GM18870 (cell line): ENCODE results near the gene LPAR3.
"Not testable (repeated sequence)": the region's sequence is repeated elsewhere in the genome, so short reads cannot be mapped to it uniquely, and the experiment has no call there.

Source experiments
- ATAC-seq: cut with Tn5 transposase; IDR thresholded peaks from one replicate; pipeline ENCODE4 v1.9.1; 2021; ENCODE audit warnings: moderate library complexity; ENCODE audit not compliant: unreplicated experiment

LPAR3 gene, protein sequence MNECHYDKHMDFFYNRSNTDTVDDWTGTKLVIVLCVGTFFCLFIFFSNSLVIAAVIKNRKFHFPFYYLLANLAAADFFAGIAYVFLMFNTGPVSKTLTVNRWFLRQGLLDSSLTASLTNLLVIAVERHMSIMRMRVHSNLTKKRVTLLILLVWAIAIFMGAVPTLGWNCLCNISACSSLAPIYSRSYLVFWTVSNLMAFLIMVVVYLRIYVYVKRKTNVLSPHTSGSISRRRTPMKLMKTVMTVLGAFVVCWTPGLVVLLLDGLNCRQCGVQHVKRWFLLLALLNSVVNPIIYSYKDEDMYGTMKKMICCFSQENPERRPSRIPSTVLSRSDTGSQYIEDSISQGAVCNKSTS

DNA sequence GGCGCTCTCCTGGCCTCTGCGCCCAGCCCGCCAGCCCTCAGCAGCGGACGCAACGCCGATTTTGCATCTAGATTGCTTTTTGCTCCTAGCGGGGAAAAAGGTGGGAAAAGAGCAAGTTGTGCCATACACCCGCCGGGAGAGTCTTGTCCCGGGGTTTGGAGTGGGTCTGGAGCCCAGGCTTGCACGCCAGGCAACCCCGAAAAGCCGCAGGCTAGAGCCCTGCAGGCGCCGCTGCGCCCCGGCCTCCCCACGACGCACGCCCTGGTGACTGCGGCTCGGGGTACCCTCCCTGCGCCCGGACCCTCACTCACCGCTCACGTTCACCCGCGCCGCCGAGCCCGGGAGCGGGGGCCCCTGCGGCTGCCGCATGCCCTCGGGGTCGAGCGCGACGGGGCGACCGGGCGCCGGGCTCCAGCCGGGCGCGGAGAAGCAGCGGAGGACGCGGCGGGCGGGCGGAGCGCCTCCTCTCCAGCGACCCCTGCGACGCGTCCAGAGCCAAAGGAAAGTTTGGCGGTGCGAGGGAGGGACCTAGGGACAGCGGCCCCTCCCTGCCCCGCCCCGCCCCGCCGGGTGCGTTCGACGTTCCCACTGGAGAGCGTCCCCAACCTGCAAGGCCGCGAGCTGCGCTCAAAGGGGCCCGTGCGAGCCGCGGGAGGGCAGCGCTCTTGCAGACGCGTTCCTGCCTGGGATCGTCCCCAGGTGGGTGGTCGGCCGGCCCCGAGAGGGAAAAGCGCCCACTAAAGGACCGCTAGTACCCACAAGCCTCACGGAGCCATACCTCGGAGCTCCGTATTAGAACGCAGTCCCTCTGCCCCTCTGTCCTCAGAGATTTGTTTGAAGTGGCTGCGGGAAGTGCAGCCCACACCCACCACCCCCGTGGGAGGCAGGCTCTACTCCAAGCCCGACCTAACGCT, at the start of gene LPAR3:
TSS of gene LPAR3 (minus strand) at position 502 of the 914 bp plus-strand sequence. CDS start 27,086 bp downstream, outside the sequence.
- ATAC-seq: no peak

DNA sequence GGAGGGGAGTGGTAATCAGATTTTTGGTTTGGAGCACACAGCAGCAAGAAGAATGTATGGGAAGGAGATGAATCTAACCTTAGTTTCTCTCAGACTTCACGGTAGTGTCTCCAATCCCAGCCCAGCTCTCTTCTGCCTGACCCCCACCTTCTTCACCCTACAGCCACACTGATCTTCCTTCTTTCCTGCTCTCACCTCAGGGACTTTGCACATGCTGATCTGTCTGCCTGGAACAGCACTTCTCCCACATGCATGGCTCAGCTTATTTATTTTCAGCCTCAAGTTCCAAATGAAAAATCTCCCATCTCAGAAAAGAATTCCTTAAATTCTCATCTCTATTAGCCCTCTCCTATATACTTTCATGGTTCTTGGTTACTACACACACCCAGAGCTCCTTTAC, 48.8 kb upstream of the LPAR3 start:
- ATAC-seq: no peak

DNA sequence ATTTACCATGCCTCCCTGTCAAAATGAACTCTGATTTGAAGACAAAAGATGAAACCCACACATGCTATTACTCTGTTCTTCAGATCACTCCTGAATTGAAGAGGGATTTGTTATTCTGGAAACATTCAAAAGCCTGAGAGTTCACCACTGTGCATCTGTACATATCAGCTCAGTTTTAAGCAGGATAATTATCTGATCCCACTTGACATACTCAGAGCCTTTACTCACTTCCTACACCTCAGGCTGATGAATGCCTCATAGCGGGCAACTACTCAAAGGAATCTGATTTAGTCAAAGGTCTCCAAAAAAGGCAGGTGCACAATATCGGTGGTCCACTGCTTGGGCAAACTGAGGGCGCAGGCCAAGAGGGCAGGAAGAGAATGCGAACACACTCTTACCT, 47.5 kb upstream of the LPAR3 start:
- ATAC-seq: no peak

DNA sequence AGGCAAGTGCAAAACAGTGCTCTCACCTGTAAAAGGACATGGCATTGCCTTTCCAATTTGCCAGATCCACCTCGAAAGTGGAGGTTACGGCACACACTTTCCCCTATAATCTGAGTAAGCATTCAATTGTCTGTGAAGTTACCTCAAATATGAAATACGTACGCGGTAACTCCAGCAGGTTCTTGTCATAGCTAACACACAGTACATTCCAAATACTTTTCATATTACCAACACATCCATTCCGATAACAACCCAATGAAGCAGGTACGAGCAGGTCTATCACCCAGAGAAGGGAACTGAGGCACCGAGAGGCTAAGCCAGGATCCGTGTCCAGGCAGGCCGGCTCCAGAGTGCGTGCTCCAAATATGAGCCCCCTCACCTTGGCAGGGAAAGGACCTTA, 46.8 kb upstream of the LPAR3 start:
- no peak for ATAC-seq

DNA sequence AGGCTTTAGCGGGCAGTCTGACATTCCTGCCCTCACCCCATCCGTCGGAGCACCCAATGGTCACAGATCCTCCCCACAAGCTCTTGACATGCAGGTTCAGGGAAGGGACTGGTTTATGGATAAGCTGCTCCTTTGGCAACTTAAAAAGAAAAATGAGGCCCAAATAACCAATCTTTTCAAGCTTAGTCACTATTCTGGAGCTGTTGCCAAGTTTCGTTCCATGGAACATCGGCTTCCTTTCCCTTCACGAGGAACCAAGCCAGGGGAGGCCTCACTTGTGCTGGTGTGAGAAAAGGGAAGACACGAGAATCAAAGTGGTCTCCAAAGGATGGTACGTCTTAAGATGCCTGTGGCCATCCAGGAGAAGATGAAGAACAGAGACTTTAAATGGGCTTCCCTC, 46.1 kb upstream of the LPAR3 start:
- no peak for ATAC-seq

DNA sequence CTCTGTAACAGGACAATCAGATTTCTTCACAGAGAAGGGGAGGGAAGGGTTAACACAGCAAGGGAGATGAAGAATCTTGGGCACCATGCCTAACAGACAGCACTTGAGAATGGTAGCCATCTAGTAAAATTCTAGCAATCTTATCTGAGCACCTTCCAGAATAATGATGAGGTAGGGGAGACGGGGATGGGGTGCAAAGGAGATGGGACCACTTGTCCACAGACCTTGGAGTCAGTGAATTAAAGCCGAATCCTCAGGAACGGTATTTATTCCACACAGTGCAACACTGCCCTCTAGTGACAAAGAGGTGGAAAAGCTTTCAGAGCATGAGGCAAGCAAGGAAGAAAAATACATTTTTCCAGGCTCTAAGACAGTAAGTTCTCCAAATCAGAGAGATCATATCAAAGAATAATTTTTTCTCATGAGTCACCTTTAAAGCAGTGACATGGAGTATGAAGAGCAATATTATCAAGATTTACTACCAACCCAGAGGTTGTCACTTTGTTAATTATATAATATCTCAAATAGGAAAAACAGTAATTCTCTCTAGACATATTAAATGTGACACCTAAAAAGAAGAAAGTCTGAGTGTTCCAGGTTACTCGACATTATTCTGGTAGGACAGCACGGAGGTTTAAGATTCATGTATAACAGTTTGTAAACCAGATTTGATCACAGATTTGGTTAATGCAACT, 43.3 kb upstream of the LPAR3 start:
- ATAC-seq: no peak

DNA sequence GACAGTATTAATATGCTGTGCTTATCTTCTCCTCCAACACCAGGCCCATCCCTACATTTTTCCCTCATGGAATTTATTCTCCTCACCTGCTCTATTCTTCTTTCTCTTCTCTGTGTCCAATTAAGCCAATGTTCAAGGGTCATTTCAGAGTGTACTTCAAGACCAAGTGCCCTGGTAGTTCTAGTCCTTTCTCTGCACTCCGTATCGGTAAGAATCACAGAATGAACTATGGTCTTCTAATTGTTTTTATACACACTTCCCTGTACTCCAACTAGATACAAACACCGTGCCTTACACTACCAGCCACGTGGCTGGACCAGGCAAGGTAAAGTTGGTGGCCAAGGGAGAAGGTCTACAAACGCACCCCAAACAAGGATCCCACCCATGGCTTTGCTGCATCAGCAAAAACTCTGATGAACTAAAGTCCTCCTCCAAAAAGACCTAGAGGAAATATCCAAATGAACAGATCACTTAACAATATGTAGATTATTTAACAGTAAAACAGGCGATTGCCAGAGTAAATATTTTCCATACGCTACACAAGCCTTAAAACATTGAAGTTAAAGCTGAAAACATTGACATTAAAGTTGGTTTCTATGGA, 40.1 kb upstream of the LPAR3 start:
- no peak for ATAC-seq

DNA sequence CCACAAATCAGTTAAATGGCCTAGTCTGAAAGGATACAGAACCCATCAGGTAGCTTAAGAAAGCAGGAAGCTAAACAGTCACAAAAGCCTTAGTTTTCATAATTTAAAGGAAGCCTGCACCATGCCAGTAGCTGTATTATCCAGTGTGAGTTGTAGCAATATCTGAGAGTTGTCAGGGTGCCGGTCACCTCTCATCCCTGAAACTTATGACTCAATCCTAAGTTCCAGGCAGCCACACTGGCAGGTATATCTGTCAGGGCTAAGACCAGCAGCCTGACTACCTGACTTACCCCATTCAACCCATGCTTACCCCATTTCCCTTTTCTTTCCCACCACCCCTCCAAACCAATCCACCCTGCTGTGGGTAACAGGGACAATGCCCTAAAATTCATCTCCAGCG, 37.8 kb upstream of the LPAR3 start:
- no peak for ATAC-seq

DNA sequence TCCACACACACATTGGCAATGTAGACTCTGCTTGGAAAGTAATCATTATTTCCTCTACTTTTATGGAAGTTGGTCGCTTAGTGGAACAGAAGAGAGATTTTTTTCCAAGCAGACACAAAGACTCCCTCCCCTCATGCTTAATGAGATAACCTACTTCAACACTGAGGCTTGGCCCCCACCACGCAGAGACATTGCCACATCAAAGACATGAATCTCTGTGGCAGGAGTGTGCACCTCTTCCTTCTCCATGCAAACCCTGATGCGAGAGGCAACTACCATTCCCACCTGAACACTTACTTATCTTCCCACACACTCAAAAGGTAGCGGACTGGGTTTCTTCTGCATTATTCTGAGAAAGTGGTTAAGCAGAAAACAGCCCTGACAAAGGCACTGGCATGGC, 37.3 kb upstream of the LPAR3 start:
- no peak for ATAC-seq

DNA sequence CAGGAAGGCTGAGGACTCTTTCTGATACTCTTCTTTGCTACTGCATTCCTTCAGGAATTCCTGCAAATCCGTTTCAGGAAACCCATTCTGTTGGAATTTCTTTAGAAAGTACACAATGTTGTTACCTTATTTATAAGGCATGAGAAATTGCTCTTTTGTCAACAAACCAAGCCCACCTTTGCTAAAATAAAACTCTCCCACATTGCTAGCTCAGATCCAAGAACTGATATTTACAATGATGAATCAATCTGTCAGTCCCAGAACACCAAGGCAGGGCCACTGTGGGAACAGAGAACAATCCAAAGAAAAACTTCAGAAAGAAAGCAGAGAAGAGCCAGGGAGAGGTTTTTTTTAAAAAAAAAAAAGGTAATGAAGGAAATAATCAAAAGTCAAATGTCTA, 36.6 kb upstream of the LPAR3 start:
- no peak for ATAC-seq

DNA sequence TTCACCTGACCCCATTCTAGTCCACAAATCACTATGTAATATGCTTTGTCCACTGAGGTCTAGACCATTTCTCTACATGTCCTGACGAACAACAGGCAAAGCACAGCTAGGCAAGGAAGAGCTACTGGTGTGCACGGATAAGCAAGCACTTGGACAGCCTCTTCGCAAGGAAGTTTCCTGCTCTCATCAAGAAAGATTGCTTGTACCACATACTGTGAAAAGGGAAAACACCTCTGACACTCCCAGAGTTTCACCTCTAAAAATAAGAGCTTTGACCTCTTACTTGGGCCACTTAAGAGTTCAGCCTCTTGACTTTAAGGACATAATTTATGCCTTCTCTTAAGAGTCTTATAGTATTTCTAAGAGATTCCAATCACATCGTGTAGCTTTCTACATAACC, 36.0 kb upstream of the LPAR3 start:
- no peak for ATAC-seq

DNA sequence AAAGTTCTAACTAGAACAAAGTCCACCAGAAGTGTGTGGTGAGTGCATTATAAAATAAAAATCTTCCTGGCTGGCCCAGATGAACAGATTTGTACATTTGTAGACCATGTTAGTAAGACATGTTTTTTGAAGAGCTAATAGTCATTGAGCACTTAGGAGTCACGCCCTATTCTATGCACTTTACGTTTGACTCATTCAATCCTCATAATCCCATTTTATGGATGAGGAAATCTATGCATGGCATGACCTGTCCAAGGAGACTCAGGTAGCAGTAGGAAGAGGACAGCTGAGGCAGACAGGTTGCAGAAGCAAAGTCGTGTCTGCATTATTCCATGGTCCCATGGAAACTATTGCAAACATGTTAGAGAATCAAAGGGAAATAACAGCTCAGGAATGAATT, 30.3 kb upstream of the LPAR3 start:
- ATAC-seq: no peak

DNA sequence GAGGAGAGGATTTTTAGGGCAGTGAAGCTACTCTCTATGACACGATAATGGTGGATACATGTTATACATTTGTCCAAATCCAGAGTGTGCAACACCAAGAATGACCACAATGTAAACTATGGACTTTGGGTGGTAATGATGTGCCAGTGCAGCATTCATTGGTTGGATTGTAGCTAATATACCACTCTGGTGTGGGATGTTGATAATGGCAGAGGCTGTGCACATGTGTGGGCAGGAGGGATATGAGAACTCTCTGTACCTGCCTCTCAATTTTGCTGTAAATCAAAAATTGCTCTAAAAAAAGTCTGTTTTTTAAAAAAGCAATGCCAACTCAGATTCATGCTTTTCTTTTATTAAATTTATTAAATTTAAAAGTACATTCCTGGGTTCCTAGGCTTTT, 27.2 kb upstream of the LPAR3 start:
- ATAC-seq: no peak

DNA sequence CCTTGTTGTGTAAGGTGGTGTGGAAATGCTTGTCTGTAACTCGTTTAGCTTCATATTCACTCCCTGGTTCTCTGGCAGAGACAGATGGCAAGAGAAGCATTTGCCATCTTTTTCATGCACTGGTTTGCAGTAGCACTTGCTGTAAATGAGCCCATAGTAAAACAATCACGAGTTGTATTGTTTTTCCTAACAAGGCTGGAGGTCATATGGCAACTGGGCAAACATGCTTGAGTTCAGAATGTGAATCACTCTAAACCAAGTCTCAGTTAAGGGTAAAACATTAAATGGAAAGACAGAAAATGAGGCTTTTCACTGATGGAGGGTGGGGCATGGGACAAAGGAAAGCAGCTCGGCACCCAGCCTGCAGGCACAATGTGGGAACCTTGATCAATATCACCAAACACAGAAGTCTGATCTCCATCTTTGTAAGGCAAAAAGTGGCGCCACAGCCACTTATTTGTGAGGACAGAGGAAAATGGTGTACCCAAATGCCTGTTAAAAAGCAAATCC, 26.5 kb upstream of the LPAR3 start:
- ATAC-seq: no peak

DNA sequence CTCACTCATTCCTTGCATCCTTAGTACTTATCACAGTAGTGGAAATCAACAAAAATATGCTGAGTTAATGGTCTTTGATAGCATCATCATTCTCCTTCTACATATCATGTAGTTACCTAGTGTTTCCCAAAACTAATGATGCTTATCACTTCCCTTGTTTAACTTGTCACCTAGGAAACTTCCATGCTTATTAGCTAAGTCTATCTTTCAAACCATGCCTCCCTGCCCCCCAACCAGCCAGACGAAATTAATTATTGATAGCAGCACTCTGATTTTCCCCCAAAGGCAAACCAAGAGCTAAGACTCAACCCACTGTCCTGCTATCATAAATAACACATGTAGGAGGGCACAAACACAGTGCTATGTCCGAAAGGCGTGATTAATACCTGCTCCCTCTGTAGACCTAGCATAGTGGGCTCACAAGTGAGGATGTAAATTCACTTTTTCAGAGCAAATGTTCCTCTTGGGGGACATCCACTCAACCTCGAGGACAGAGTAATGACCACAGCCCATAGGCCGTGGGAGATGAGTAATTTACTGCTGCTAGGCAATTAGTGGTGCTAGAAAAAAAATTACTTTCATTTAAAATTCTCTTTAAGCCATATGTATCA, 25.8 kb upstream of the LPAR3 start:
- ATAC-seq: no peak

DNA sequence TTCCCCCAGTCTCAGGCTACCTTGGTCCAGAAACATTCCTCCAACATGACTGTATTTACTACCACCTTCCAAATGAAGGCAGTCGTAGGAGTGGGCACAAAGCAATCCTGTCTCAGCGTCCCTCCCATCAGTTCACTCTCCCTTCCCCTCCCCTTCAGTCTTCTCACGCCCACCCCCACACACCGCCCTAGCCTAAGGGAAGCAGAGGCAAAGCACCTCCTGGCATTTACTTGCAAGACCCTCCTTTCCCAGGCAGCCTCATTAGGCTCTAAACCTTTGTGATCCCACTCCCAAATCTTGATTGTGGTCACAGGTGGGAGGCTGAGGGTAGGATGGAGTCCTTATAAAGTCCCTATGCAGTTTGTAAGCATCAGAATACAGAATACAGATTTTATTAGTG, 23.9 kb upstream of the LPAR3 start:
- no peak for ATAC-seq

DNA sequence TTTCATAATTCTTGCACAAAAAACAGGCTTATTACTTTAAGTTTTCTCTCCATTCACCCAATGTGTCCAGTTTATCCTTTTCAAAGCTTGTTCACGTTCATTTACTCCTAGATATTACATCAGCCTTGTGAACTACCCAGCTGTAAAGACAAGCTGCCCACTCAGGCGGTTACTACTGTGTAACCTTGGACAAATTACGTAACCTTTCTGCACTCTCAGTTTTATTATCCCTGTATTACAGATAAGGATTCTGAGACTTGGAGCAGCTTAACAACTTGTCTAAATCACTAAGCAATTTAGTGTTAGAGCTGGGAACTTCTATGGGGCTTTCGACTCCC, 20.5 kb upstream of the LPAR3 start:
- no peak for ATAC-seq

DNA sequence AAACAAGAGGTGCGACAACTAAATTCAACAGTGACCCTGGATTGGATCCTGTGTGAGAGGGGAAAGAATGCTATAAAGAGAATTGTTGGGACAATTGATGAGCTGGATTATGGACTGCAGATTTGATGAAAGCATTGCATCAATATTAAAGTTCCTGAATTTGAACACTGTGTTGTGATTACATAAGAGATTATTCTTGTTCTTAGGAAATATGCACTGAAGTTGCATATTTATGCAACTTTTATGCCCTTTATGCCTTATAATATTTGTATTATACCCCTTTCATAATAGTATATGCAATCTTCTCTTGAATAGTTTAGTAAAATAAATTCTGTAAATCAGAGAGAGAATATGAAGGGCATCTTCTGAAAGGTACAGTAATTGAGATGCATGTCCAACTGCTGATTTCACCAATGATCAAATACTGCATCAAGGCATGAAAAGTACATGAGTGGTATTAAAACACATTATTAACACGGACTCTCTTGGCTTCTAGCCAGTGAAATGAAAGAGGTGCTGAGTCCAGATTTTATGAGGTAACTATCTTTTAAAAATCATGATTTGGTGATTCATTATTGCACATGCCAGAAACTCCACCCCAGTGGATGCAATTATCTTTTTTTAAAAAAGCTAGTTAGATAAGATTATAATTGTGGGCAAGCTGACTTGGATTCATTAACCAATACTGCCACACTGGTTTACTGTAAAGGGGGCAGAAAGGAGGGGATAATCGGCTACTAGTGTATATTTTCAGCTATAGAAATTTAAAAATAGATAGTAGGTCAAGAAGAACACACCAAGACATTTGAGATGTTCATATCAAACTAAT, 19.9 kb upstream of the LPAR3 start:
- no peak for ATAC-seq

DNA sequence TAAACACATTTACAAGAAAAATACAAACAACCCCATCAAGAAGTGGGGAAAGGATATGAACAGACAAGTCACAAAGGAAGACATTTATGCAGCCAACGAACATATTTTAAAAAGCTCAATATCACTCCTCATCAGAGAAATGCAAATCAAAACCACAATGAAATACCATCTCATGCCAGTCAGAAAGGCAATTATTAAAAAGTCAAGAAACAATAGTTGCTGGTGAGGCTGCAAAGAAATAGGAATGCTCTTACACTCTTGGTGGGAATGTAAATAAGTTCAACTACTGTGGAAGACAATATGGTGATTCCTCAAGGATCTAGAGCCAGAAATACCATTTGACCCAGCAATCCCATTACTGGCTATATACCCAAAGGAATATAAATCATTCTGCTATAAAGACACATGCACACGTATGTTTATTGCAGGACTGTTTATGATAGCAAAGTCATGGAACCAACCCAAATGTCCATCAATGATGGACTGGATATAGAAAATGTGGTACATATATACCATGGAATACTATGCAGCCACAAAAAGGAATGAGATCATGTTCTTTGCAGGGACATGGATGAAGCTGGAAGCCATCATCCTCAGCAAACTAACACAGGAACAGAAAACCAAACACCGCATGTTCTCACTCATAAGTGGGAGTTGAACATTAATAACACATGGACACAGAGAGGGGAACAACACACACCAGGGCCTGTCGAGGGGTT, 15.9 kb upstream of the LPAR3 start:
- not testable (repeated sequence) for ATAC-seq
